RWPE1 (cell line): ENCODE data around the gene IDH3G.

Experiments
- CTCF ChIA-PET: fragments of 350-600 bp; sonication (Branson Sonifier 250); formaldehyde crosslinking; extraction: SDS; loops from one replicate; lab custom pipeline; 2021; lab: Yijun Ruan, JAX
- POLR2A ChIA-PET: fragments of 400-600 bp; formaldehyde crosslinking; extraction: SDS; loops from one replicate; lab custom pipeline; 2020; ENCODE audit warnings: antibody characterized with exemption; ENCODE audit not compliant: low non-redundant PET; lab: Yijun Ruan, JAX
- DNase-seq: peaks from one replicate; pipeline ENCODE4 v3.0.0; 2012; ENCODE audit warnings: low spot score
- H3K27ac ChIP-seq: fragments of 450-650 bp; 2 replicates; pipeline ENCODE4 v1.5.1; 2017
- CTCF ChIP-seq: fragments of 450-650 bp; conservative IDR thresholded peaks from 2 replicates; pipeline ENCODE4 v1.5.1; 2017; ENCODE audit warnings: low read depth, mild to moderate bottlenecking

The IDH3G gene

GRCh38 chrX:153805436-153805835 is 11.3 kb upstream of the IDH3G start:
- ChIA-PET CTCF (no interaction called here), POLR2A (no interaction called here)
- DNase-seq: no peak
- peak overlapping the region; percentile 58 for H3K27ac ChIP-seq
- TF ChIP-seq CTCF: no peak

- DNase-seq: no peak
- H3K27ac ChIP-seq: no peak overlapping the region
- ChIA-PET POLR2A (no interaction called here), CTCF (no interaction called here)
- TF ChIP-seq CTCF: no peak
Observed at GRCh38 chrX:153804621-153805020, 10.4 kb upstream of the IDH3G start.

- POLR2A ChIA-PET: no interaction called here
- H3K27ac ChIP-seq: no peak overlapping the region
- CTCF ChIA-PET: no interaction called here
- no peak for TF ChIP-seq CTCF
- DNase-seq: no peak
Observed at GRCh38 chrX:153804100-153804595, 10.0 kb upstream of the IDH3G start.

- POLR2A ChIA-PET: no interaction called here
- TF ChIP-seq CTCF: no peak
- DNase-seq: no peak
- CTCF ChIA-PET: no interaction called here
- H3K27ac ChIP-seq: no peak overlapping the region
Observed at GRCh38 chrX:153803211-153804099, 9.3 kb upstream of the IDH3G start.

GRCh38 chrX:153802513-153803045 is 8.4 kb upstream of the IDH3G start:
- CTCF ChIA-PET: no interaction called here
- H3K27ac ChIP-seq: no peak overlapping the region
- no peak for DNase-seq
- POLR2A ChIA-PET: no interaction called here
- TF ChIP-seq CTCF: no peak

- POLR2A ChIA-PET: no interaction called here
- no peak for TF ChIP-seq CTCF
- CTCF ChIA-PET: interaction anchor here (0.5 kb wide), 1 partner anchor 47 kb away, joined by 4 read pairs; no protein-coding TSS in a partner anchor
- DNase-seq: no peak
- no peak overlapping the region for H3K27ac ChIP-seq
Observed at GRCh38 chrX:153801669-153802068, 7.5 kb upstream of the IDH3G start.
